GM21576 (cell line): ENCODE results near the gene KPNA4.
"Not testable (repeated sequence)": the region's sequence is repeated elsewhere in the genome, so short reads cannot be mapped to it uniquely, and the experiment has no call there.

Source experiments
- ATAC-seq: cut with Tn5 transposase; IDR thresholded peaks from one replicate; pipeline ENCODE4 v1.9.1; 2021; ENCODE audit warnings: mild to moderate bottlenecking, moderate library complexity; ENCODE audit not compliant: unreplicated experiment

Gene KPNA4

GRCh38 chr3:160565442-160566403 is at the start of gene KPNA4:
TSS of gene KPNA4 (minus strand) at chr3:160565571. CDS start at chr3:160565282, 289 bp downstream.
- peak; percentile 91 for ATAC-seq

GRCh38 chr3:160613661-160614060 is 48.3 kb upstream of the KPNA4 start:
- no peak for ATAC-seq

GRCh38 chr3:160612386-160613075 is 47.2 kb upstream of the KPNA4 start:
- no peak for ATAC-seq

- ATAC-seq, result no peak
Observed at GRCh38 chr3:160611141-160611540, 45.8 kb upstream of the KPNA4 start.

- no peak for ATAC-seq
Observed at GRCh38 chr3:160608870-160609269, 43.5 kb upstream of the KPNA4 start.

- no peak for ATAC-seq
Observed at GRCh38 chr3:160607826-160608225, 42.5 kb upstream of the KPNA4 start.

GRCh38 chr3:160605315-160605714 is 39.9 kb upstream of the KPNA4 start:
- no peak for ATAC-seq

- ATAC-seq, result not testable (repeated sequence)
Observed at GRCh38 chr3:160603845-160604244, 38.5 kb upstream of the KPNA4 start.

- no peak for ATAC-seq
Observed at GRCh38 chr3:160602259-160602658, 36.9 kb upstream of the KPNA4 start.

- no peak for ATAC-seq
Observed at GRCh38 chr3:160601288-160601687, 35.9 kb upstream of the KPNA4 start.

GRCh38 chr3:160598865-160599264 is 33.5 kb upstream of the KPNA4 start:
- no peak for ATAC-seq

GRCh38 chr3:160588023-160588422 is 22.7 kb upstream of the KPNA4 start:
- no peak for ATAC-seq

- ATAC-seq, result no peak
Observed at GRCh38 chr3:160587105-160587504, 21.7 kb upstream of the KPNA4 start.

GRCh38 chr3:160586679-160587078 is 21.3 kb upstream of the KPNA4 start:
- ATAC-seq, result no peak

- no peak for ATAC-seq
Observed at GRCh38 chr3:160583451-160583850, 18.1 kb upstream of the KPNA4 start.

GRCh38 chr3:160580938-160581337 is 15.6 kb upstream of the KPNA4 start:
- ATAC-seq, result no peak

GRCh38 chr3:160577556-160578195 is 12.3 kb upstream of the KPNA4 start:
- no peak for ATAC-seq

- ATAC-seq, result no peak
Observed at GRCh38 chr3:160577093-160577492, 11.7 kb upstream of the KPNA4 start.

GRCh38 chr3:160576621-160577020 is 11.2 kb upstream of the KPNA4 start:
- no peak for ATAC-seq

GRCh38 chr3:160575589-160575988 is 10.2 kb upstream of the KPNA4 start:
- ATAC-seq, result no peak

GRCh38 chr3:160574636-160575035 is 9.3 kb upstream of the KPNA4 start:
- ATAC-seq, result no peak
